ENCODE results near the gene CA9.

The CA9 gene

GRCh38 chr9:35682520-35683315, 9.0 kb downstream of the CA9 start:
- no peak for TF ChIP-seq CTCF (conservative IDR thresholded peaks at IDR 0.05)
- no peak overlapping the region for H3K27ac ChIP-seq

GRCh38 chr9:35683323-35683722, 9.6 kb downstream of the CA9 start:
- TF ChIP-seq CTCF (conservative IDR thresholded peaks at IDR 0.05) = no peak
- H3K27ac ChIP-seq = no peak overlapping the region

GRCh38 chr9:35684921-35685320, 11.2 kb downstream of the CA9 start:
- H3K27ac ChIP-seq = no peak overlapping the region
- no peak for TF ChIP-seq CTCF (conservative IDR thresholded peaks at IDR 0.05)

- no peak for TF ChIP-seq CTCF (conservative IDR thresholded peaks at IDR 0.05)
- no peak overlapping the region for H3K27ac ChIP-seq
Observed at GRCh38 chr9:35685506-35685905, 11.8 kb downstream of the CA9 start.

- no peak overlapping the region for H3K27ac ChIP-seq
- no peak for TF ChIP-seq CTCF (conservative IDR thresholded peaks at IDR 0.05)
Observed at GRCh38 chr9:35686222-35687203, 12.8 kb downstream of the CA9 start.

- H3K27ac ChIP-seq = no peak overlapping the region
- TF ChIP-seq CTCF (conservative IDR thresholded peaks at IDR 0.05) = no peak
Observed at GRCh38 chr9:35687306-35687705, 13.6 kb downstream of the CA9 start.

- no peak for TF ChIP-seq CTCF (conservative IDR thresholded peaks at IDR 0.05)
- no peak overlapping the region for H3K27ac ChIP-seq
Observed at GRCh38 chr9:35687972-35688557, 14.3 kb downstream of the CA9 start.
